ENCODE results near the gene PSAP.

DNA sequence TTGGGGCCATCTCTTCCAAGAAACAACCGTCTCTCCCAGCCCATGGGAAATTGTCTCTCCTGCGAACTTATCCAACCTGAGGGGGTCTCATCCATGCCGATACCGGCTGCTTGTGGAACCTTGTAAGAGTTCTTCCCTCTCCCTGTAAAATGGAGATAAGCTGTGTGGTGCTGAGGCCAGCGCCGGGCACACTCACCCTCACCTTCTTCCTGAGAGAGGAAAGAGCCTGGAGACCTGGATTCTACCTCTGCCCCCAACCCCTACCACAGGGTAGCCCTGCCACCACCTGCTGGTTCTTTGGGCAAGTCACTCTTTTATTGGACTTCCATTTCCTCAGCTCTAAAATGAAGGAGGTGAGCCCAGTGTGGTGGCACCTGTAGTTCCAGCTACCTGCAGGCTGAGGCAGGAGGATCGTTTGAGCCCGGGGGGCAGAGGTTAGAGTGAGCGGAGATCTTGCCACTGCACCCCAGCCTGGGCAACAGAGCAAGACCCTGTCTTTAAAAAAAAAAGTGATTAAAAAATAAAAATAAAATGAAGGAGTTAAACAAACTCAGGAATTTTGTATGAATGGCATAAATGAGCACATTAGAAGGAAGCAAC, 38.4 kb upstream of the PSAP start:
- TF ChIP-seq, protein P1, sequence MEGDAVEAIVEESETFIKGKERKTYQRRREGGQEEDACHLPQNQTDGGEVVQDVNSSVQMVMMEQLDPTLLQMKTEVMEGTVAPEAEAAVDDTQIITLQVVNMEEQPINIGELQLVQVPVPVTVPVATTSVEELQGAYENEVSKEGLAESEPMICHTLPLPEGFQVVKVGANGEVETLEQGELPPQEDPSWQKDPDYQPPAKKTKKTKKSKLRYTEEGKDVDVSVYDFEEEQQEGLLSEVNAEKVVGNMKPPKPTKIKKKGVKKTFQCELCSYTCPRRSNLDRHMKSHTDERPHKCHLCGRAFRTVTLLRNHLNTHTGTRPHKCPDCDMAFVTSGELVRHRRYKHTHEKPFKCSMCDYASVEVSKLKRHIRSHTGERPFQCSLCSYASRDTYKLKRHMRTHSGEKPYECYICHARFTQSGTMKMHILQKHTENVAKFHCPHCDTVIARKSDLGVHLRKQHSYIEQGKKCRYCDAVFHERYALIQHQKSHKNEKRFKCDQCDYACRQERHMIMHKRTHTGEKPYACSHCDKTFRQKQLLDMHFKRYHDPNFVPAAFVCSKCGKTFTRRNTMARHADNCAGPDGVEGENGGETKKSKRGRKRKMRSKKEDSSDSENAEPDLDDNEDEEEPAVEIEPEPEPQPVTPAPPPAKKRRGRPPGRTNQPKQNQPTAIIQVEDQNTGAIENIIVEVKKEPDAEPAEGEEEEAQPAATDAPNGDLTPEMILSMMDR (IDR thresholded peaks at IDR 0.05) = no peak
- TF ChIP-seq POLR2A (IDR thresholded peaks at IDR 0.05) = no peak

All from body of pancreas (tissue), 4 donors.